GM12865 (cell line): Measurements from ENCODE around the gene USO1.

ENCODE experiments used
- DNase-seq: peaks from one replicate; pipeline ENCODE4 v3.0.0; 2010; ENCODE audit warnings: low read depth
- H3K4me3 ChIP-seq: 2 replicates; pipeline ENCODE4 v1.5.1; 2011; ENCODE audit warnings: mild to moderate bottlenecking, low read depth, low read length, control low read depth
- TF ChIP-seq, protein P1 (sequence below): IDR thresholded peaks from 2 replicates; pipeline ENCODE4 v1.5.1; 2011; ENCODE audit warnings: low read length, control low read depth, low read depth, inconsistent platforms; ENCODE audit not compliant: insufficient read depth; ENCODE audit errors: missing control alignments

USO1 gene

DNA sequence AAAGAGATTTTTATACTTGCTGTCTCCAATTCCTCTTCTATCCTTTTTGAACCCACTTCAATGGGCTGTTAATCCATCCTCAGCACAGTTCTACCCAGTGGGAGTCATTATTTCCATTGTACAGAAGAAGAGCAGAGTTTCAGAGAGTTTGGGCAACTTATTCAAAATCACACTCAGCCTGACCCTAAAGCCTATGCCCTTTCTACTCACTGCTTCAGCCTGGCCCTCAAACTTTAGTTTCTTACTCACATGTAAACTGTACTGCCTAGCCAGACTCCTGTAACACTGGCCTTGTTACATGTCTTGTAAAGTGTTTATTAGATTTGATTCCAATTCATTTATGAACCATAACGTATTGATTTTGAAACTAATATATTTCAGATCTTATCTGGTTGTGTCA lies 25.1 kb upstream of the USO1 start:
- TF ChIP-seq, protein P1, sequence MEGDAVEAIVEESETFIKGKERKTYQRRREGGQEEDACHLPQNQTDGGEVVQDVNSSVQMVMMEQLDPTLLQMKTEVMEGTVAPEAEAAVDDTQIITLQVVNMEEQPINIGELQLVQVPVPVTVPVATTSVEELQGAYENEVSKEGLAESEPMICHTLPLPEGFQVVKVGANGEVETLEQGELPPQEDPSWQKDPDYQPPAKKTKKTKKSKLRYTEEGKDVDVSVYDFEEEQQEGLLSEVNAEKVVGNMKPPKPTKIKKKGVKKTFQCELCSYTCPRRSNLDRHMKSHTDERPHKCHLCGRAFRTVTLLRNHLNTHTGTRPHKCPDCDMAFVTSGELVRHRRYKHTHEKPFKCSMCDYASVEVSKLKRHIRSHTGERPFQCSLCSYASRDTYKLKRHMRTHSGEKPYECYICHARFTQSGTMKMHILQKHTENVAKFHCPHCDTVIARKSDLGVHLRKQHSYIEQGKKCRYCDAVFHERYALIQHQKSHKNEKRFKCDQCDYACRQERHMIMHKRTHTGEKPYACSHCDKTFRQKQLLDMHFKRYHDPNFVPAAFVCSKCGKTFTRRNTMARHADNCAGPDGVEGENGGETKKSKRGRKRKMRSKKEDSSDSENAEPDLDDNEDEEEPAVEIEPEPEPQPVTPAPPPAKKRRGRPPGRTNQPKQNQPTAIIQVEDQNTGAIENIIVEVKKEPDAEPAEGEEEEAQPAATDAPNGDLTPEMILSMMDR: no peak
- no peak overlapping the region for H3K4me3 ChIP-seq
- no peak for DNase-seq

DNA sequence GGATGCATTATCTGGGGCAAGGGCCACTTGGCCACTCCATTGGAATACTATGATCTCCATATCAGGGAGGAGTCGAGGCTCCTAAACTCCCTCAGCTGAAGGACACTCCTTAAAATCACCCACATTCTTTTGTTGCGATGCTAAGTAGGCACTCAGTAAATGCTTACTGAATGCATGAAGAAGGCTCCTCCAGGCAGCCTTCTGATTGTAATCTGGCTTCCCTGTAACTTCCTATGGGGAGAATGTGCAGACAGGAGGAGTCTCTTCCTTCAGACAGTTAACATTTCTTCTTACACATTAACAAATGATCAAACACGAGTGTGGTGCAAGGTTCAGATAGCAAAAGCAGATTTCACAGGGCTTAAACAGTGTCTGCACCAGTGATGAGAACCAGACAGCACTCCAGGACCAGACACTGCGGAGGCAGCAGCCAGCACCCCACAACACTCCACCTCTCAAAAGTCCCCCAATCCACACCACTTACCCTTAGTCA lies 21.4 kb upstream of the USO1 start:
- TF ChIP-seq, protein P1: no peak
- no peak for DNase-seq
- H3K4me3 ChIP-seq: no peak overlapping the region

DNA sequence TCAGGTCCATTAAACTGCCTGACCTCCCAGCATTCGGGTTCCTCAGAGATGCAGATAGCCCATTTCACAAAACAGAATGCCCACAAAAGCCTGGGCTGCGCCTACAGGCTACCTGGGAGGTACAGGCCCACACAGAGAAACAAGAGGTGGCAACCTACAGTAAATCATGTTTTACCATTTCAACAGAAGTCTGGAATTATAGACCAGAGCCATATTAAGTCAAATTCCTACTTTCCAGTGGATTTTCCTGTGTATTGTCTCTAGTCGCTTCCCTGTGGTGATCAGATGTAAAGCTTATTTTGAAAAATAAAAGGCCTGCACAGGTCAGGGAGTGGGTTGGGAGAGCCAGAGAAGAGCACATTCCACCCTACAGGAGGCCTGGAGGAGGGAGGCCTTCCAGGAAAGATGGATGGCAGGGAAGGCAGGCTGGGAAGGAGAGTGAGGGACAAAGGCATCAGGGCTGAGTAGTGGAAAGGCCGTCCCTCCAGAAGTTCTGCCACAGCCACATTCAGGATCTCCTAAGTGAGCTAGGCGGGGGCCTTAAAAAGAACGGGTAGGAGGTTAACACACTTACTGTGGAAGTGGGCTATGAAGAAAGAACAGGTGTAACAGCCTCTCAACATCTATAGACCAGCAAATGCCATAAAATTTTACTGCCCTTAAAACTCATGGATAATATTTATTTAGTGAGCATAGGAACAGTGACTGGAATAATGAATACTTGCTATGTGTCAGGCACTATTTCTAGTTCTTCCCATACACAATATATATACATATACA lies 19.0 kb upstream of the USO1 start:
- TF ChIP-seq, protein P1: no peak
- H3K4me3 ChIP-seq: no peak overlapping the region
- no peak for DNase-seq

DNA sequence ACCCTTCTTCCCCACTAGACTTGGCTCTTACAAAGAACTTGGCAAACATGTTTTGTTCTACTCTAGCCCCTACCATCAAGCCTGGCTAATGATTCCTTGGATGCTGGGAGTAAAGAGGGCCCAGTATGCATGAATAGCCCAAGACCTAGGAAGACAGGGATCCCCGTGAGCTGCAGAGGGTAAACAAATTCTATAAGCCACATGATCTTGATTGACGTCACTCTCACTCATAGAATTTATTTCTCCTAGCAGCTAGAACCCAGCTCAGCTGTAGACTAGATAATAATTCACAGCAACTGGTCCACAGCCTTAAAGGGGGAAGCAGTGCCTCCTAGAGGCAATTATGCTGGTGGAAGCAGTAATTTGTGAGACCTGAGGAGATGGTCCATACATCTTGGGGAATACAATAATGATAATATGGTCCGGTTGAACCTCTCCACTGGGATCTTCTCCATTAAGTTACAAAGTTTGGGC lies 16.1 kb upstream of the USO1 start:
- H3K4me3 ChIP-seq: no peak overlapping the region
- TF ChIP-seq, protein P1: peak; percentile 44
- peak; percentile 41 for DNase-seq

DNA sequence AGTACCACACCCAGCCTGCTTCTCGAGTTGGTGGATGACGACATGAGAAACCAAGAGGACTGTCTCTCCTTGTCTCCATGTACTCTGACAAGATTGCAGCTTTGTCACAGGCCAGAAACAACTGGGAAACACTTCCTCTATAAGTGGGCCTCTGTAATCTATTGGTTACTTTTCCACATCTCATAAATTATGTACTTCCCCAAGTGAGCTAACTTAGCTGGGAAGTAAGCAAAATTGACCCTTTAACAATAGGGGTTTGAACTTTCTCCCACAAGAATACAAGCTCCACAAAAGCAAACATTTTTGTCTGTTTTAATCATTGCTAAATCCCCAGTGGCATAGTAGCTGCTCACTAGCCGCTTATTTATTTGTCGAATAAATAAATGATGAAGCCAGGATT lies 14.1 kb upstream of the USO1 start:
- TF ChIP-seq, protein P1: no peak
- DNase-seq: no peak
- H3K4me3 ChIP-seq: no peak overlapping the region

DNA sequence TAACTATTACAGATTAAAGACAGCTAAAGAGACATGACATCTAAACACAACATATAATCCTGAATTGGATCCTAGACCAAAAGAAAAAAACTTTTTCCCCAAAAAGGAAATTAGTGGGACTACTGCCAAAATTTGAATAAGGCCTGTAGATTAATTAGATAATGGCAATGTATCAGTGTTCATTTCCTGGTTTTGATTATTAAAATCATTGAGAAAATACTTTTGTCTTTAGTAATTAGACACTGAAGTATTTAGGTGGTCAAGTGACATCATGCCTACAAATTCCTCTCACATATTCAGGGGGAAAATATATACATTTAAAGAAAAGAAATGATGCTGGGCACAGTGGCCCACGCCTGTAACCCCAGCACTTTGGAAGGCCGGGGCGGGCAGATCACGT lies 10.4 kb upstream of the USO1 start:
- TF ChIP-seq, protein P1: no peak
- no peak for DNase-seq
- no peak overlapping the region for H3K4me3 ChIP-seq
